Dermis blood vessel endothelial cell (primary cell): ENCODE data around the gene BAIAP2L2. TPM values are rescaled to one million over a fixed set of nuclear protein-coding genes. Genes with fewer than 3 reads are reported as not detected.

Experiments
- DNase-seq: peaks from one replicate; pipeline ENCODE4 v3.0.0; 2010
- total RNA-seq: library from RNA; depleted of rRNA; stranded (reverse); fragments of >200 nt; gene quantifications from 2 replicates; pipeline ENCODE4 v1.2.3, GENCODE V29; 2014

BAIAP2L2 gene
- total RNA-seq, 1 donor from 2014 or later = not detected

DNA sequence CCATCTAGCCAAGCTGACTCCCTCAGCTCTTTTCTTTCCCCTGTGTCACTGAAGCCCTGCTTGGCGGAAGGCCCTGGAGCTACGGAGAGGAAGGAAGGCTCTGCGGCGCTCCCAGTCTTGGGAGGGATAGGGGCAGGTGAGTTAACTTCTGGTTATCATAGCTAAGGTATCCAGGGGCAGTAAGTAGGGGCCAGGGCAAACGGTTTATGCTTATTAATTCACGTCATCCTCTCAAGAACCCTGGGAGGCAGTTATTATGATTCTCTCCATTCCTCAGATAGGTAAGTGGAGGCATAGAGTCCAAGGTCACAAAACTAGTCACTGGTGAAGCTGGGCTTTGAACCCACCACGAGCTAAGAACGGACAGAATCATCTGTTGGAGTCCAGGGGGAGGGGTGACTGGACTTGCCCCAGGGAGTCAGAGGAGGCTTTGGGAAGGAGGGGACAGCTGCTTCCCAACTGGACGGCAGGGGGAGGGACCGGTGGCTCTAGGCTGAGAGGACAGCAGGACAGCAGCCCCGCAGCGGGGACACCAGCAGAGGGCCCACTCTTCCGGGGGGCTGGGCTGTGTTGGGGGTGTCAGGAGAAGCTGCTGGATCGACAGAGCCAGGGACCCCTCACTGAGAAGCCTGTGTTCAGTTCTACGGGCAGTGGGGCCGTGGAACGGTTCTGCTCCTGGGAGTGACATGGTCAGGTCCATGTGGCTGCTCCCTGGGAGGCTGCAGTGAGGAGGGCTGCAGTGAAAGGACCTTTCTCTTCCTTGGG, 3.5 kb downstream of the BAIAP2L2 start:
- no peak for DNase-seq

DNA sequence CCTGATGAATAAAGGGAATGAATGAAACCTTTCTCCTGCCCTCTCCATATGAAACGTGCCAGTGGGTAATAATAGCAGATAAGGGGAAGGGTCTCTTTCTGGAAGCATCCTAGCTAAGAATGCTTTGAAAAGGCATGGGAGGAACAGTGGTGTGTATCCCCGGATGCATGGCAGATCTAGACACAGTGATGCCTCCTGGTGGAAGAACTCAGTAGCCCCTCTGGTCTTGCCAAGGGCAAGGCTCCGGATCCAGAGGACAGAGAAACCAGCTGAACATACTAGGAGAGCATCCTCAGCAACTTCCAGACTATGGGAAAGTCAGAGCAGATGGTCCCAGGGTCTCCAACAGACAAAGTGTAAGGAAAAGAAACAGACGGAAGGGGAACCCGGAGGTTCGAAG, 6.4 kb downstream of the BAIAP2L2 start:
- DNase-seq = peak; percentile 43

DNA sequence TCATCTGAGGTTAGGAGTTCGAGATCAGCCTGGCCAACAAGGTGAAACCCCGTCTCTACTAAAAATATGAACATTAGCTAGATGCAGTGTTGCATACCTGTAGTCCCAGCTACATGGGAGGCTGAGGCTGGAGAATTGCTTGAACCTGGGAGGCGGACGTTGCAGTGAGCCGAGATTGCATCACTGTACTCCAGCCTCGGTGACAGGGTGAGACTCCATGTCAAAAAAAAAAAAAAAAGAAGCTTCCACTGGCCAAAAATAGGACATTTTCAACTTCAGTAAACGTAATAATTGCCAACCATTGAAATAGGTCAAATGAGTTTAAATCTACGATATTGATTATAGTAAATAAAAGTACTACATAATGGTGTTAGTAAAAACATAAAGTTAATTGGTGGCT, 6.8 kb downstream of the BAIAP2L2 start:
- no peak for DNase-seq

DNA sequence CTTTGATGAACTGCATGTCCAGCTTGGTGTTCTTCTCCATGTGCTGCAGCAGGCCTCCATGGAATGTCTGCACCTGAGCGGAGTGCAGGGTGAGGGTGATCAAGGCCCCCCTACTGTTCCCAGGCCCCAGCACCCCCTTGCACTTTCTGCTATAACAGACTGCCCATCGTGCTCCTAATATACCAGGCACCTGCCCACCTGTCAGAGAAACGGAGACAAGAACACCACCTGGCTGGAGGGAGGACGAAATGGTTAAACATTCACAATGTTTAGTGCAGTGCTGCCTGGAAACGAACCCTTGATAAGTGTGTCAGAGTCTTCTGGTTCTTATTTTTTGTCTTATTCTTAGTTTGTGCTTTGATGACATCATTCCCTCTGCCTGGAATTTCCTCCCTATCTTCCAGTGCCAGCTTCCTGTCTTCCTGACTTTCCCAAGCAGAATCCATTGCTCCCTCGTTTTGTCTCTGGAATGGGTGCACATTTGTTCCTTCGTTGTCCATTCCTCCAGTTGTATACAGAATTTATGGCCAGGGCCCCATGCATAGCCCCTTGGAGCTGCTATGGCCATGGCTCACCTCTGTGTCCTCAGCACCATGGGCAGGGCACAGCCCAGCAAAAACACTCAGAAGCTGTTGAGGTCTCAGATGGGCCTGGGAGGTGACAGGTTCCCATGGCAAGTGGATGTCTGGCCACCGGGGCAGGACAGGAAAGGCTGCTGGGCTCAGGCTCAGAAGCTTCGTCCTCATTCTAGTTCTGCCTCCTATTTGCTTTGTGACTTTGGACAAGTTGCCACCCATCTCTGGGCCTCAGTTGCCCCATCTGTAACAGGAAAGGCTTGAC, 11.9 kb downstream of the BAIAP2L2 start:
- DNase-seq = peak; percentile 64

DNA sequence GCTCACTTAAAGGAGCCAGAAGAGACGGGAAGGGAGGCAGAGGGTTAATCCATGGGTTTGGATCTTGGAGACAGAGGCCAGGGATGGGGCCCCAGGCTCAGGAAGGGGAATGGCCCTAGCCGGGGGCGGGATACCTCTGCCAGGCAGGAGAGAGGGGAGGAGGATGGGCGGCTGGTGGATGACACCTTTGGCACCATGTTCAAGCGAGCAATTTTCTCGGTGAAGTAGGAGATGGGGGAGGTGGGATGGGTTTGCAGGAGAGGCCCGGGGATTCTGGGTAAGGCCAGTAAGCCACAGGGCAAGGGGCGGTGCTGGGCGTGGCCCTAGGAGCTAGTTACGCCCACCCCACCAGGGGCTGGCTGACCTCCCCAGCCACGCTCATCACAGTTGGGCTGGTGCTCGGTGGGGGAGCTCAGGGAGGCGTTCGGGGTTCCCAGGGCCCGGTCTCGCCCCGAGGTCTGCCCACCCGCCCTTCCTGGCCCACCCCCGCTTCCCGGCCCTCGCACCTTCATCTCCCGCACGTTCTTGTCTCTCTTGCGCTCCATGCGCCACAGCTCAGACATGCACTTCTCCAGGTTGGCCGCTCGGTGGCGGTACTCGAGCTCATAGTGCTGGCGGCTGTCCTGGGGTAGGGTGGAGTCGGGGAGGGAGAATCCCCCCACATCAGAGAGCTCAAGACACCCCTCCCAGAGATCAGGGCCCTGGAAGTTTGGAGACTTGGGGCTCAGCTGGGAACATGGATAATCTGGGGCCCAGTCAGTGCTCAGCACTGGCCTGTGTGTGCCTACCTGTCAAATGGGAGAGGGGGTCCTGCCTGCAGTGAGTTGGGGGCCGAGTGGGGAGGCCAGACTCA, 12.7 kb downstream of the BAIAP2L2 start:
- peak; percentile 50 for DNase-seq

DNA sequence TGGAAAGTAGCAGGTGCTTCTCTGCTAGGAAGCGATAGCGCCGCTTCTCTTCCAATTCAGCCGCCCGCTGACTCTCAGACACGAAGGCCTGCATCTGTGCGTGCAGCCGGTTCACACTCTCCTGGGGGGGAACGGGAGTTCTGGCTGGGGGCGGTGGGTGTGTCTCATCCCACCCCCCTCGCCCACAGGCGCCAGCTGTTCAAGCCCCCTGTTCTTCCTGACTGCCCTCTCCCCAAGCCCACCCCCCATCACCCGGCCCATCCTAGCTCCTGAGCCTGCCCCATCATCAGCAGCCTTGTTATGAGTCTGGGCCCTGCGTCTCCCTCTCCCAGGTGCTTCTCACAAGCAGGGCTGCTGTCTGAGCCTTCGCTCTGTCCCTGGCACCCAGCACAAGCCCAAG, 13.4 kb downstream of the BAIAP2L2 start:
- DNase-seq = no peak

DNA sequence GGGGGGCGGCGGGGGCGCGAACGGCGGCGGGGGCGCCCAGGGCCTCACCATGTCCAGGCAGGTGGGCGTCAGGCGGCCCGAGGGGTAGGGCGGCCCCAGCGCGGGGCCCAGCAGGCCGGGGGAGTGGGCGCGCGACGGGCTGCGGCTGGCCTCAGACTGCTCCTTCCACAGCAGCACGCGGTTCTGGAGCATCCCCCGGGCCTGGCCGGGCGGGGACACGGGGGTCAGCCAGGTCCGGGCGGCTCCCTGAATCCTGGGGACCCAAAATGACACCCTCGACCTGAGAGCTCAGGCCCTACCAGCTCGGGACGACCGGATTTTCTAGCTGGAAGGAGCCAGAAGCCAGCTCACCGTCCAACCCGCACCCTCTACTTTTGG, 21.0 kb downstream of the BAIAP2L2 start:
- DNase-seq = no peak

DNA sequence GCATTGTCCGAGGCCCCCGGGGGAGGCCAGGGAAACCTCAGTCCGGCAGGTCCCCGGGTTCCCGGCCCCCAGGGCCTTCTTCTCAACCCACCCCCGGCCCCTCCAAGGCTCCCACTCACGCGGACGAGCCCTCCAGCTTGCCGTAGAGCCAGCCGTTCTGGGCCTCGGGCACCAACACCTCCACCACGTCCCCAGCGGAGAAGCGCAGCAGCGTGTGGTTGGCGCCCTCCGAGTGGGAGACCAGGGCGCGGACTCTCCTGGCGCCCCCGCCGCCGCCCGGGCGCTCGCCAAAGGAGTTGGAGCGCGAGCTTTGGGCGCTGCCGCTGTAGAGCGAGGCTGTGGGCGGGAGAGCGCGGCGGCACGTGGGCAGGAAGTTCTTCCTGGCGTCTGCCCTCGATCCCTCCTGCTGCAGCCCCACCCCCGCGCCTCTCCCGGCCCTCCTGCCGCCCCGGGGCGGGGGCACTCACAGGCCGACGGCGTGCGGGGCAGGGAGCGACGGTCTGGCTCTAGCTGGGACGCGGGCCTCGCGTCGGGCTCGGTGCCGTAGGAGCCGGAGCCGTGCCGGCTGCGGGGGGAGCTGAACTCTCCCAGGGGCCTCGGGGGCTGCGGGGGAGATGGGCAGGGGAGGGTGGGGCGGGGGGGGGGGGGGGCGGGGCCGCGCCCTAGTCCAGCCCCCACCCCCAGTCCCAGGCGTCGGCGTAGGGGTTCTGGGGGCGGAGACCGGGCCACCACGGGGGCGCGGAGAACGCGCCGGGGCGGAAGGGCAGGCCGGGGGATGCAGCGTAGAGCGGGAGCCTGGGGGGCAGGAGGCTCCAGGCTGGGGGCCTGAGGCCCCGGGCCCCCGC, 21.6 kb downstream of the BAIAP2L2 start:
- DNase-seq = peak; percentile 19

DNA sequence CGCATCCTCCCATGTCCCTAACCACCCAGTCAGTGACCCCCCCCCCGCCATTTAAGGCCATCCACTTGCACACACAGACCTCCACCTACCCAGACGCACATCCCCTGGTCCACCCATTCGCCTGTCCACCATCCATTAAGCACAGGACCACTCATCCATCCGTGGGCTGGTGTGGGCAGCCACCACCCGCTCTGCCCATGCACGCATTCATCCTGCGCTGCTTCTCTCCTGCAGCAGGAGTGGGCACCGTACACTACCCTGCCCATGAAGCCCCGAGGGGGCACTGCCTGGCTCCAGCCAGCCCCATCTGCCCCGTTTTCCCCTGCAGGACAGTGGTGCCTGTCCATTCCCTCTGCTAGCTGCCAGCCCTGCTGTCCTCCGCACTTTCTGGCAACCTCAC, 22.6 kb downstream of the BAIAP2L2 start:
- no peak for DNase-seq

DNA sequence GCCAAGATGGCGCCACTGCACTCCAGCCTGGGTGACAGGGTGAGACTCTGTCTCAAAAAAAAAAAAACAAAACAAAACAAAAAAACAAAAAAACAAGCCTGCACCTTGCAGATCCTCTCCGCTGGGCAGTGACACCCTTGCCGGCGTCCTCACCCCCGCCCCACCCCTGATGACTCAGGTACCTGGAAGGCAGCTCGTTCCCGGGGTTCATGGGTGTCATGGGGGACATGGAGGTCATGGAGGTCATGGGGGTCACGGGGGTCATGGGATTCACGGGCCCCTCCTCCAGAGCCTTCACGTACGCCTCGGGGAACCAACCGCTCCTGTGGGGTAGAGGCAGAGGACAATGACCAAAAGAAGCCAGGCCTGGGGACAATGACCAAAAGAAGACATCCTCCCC, 23.5 kb downstream of the BAIAP2L2 start:
- no peak for DNase-seq

DNA sequence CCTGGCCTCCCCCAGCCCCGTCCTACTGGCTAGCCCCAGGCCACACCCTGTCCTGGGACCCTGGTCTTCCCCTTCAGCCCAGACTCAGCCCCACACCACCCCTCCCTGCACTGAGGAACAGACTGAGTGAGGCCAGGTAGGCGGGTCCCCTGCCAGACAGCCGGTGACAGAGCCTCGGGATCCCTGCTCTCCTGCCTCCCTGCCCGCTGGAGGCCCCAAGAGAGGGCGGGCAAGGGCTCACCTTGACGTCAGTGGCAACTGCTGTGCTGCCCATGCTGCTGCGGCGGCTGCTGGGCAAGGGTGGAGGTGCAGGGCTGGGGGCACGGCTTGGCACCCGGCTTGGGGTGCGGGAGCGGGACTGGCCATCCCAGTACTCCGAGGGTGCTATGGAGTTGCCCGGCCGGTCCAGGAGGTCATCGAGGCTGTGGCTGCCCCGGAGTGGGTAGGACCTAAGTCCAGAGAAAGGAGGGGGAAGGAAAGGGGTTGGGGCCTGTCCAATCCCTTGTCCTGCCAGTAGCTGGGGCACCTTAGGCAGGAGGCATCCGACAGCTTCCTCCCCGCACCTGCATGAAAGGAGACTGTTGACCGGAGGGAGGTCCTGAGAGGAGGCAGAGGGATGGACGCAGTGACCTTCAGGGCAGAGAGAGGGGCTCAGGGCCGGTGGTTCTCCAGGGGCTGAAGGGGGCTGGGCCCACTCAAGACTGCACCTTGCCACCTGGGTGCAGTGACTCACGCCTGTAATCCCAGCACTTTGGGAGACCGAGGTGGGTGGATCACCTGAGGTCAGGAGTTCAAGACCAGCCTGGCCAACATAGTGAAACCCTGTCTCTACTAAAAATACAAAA, 24.3 kb downstream of the BAIAP2L2 start:
- no peak for DNase-seq

DNA sequence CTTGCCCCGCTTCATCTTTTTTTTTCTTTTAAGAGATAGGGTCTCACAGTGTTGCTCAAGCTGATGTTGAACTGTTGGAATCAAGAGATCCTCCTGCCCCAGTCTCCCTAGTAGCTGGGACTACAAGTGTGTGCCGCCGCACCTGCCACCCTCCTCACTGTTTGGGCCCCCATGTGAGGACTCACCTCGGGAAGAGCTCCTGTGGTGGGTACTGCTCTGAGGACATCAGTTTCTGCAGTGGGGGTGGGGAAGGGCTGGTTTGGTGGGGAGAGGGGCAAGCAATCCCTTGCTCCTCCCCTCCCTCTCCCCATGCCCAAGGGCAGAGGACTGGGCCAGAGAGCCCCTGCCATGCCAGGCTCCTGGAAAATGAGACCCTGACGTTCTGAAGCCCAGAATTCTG, 25.0 kb downstream of the BAIAP2L2 start:
- DNase-seq = no peak

DNA sequence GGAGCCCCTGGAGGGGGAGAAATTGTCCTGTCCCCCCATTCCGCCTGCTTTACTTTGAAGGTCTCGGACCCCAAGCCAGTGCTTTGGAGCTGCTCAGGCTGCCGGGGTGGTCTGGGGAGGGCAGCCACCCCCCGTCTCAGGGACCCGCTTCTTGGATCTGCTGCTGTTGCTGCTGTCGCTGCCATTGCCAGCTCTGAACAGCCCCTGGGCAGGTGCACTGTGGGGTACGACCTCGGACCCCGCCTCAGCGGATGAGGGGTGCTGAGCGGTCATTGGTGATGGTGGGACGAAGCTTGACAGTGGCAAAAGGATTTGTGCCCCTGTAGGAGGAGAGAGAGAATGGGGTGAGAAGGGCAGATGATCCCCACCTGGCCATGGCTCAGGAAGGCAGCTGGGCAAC, 25.4 kb downstream of the BAIAP2L2 start:
- no peak for DNase-seq

DNA sequence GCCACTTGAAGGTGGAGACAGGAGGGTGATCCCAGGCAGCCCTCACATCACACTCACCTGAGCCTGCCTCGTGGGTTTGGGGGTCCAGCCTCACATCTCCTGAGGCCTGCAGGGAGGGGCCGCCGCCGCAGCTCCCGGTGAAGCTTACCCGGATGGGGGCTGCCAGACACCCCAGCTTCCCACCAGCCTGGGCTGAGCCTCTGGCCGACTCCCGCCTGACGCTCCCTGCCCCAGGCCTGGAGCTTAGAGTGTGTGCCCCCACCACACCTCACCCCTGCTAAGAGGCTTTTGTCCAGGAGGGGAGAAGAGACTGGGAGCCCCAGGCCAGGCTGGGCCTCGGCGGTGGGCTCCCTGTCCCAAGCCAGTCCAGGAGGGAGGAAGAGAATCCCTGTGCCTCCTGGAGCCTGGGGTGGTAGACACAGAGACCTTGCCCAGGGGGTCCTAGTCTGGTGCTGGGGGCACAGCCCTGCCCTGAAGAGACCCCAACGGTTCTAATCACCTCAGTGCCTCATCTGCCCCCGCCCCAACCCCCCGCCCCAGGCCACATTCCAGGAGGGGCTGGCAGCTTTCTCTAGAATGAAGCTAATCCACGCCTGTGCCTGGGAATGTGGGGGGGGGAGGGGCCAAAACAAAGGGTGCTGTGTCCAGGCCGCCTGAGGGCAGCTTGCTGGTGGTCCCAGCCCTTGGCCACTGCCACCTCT, 26.4 kb downstream of the BAIAP2L2 start, which contains the start of gene SLC16A8:
TSS of gene SLC16A8 (minus strand) at position 254 of the 701 bp plus-strand sequence. CDS start 1,311 bp downstream, outside the sequence.
- DNase-seq = no peak

DNA sequence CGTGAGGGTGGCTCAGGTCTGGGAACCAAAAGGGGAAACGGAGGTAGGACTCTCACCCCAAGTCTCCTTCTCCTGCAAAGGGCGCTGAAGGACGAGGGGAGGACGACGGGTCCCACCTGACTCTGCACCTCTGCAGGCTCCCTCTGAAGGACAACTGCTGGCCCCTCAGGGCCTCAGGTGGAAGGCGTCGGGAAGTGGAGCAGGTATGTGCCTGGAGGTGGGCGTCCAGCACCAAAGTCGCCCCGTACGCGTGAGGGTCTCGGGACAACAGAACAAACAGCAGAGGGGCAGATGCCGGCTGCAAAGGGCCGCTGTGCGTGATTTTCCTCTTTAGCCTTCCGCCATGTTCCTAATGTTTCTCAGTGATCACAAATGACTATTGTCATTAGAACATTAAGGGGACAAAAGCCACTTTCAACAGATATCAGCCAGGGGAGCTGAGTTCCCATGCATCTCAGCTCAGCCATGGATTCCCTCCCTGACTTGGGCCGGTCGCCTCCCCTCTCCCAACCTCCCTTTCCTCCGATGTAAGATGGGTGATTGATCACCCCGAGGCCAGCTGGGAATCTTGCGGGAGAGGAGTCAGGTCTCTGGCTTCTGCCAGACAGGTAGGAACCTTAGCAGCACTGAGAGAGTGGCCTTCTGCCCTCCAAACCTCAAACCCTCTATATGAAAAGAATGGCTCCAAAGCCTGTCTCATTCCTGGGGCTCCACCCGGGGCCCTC, 27.3 kb downstream of the BAIAP2L2 start:
- no peak for DNase-seq

DNA sequence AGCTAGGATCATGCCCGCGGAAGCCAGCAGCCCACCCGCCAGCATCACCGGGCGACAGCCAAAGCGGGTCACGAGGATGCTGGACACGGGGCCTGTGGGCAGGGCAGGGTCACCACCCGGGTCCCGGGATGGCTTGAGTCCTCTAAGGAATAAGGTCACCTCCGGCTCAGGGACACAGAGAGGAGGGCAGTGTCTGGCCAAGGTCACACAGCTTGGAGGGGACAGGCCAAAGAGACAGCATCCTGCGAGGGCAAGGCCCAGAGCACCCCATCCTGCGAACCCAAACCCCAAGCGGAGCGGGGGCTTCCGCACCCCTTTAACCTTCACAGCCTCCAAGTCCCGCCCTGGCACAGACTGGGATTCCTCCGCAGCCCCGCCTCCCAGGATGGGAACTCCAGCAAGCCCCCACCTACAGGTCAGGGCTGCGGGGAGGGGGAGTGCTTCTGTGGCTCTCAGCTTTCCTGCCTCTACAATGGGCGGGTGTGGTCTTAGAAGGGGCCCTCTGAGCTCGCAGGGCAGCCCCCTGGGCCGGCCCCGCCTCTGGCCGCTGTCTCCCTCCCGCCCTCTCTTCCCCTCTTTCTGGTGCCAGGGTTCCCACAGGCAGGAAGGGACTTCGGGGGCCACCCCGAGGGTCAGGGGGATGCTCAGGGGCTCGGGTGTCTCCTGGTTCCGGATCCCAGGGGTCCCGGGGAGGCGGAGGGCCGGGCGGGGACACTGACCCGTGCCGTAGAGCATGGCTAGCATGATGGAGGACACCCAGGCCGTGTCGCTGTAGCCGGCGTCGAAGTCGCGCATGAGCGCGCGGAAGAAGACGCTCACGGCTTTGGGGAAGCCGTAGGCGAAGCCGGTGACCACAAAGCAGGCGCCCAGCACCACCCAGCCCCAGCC, 28.3 kb downstream of the BAIAP2L2 start:
- no peak for DNase-seq

DNA sequence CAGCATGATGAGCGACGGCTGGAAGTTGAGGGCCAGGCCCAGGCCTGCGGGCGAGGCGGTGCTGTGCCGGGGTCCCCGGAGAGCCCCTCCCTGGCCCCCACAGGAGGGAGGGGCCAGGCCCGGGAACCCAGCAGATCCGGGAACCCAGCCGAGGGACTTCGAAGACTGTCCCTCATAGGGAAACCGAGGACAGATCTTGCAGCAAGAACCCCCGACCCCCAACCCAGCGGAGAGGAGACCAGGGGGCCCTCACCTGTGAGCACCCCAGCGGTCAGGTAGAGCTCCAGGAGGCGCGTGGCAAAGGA, 28.9 kb downstream of the BAIAP2L2 start:
- no peak for DNase-seq

DNA sequence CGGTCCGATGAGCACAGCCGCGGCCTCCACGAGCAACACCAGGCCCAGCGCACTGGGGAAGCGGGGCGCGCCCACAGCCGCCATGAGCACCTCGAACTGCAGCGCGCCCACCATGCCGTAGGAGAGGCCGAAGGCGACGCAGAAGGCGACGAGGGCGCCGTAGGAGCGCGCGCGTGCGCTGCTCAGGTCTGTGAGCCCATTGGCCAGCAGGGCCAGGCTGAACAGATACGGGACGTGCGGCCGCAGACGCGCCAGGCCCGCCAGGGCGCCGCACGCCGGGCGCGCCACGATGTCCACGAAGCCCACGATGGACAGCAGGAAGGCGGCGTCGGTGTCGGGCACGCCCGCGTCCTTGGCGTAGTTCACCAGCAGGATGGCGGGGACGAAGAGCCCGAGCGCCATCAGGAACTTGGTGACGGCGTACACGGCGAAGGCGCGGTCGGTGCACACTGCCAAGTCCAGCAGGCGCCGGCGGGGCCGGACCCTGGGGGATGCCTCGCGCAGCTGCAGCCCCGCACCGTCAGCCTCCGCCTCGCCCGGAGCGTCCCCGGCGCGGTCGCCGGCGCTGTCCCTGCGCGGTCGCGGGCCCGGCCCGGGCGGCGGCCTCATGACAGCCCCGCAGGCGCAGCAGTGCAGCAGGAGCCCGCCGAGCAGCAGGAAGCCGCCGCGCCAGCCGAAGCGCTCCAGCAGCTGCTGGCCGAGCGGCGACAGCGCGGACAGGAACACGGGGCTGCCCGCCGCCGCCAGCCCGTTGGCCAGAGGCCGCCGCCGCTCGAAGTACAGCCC, 29.4 kb downstream of the BAIAP2L2 start:
- peak; percentile 55 for DNase-seq
